ENCODE results near the gene TSPAN9. TPM values are rescaled to one million over a fixed set of nuclear protein-coding genes. Genes with fewer than 3 reads are reported as not detected.

TSPAN9 gene
- total RNA-seq, 4 donors from 2014 or later, result 23.4 to 43.3 (median 29.4) TPM

- DNase-seq (ENCODE audit: low spot score), result no peak
- ATAC-seq (ENCODE audit: low FRiP score), result peak; percentile 10
- TF ChIP-seq CTCF (IDR thresholded peaks at IDR 0.05), result no peak
Observed at GRCh38 chr12:3261782-3262359, 184.7 kb downstream of the TSPAN9 start.

GRCh38 chr12:3262470-3262869, 185.3 kb downstream of the TSPAN9 start:
- ATAC-seq (ENCODE audit: low FRiP score) (peak; percentile 82), DNase-seq (ENCODE audit: low spot score) (no peak)
- TF ChIP-seq CTCF (IDR thresholded peaks at IDR 0.05), result no peak

GRCh38 chr12:3263282-3263681, 186.1 kb downstream of the TSPAN9 start:
- no peak for TF ChIP-seq CTCF (IDR thresholded peaks at IDR 0.05)
- ATAC-seq (ENCODE audit: low FRiP score) (no peak), DNase-seq (ENCODE audit: low spot score) (no peak)

GRCh38 chr12:3263939-3264922, 187.1 kb downstream of the TSPAN9 start:
- ATAC-seq (ENCODE audit: low FRiP score) (no peak), DNase-seq (ENCODE audit: low spot score) (no peak)
- no peak for TF ChIP-seq CTCF (IDR thresholded peaks at IDR 0.05)

- TF ChIP-seq CTCF (IDR thresholded peaks at IDR 0.05), result no peak
- ATAC-seq (ENCODE audit: low FRiP score) (no peak), DNase-seq (ENCODE audit: low spot score) (no peak)
Observed at GRCh38 chr12:3265406-3265805, 188.2 kb downstream of the TSPAN9 start.

- no peak for DNase-seq (ENCODE audit: low spot score)
- ATAC-seq (ENCODE audit: low FRiP score), result no peak
- TF ChIP-seq CTCF (IDR thresholded peaks at IDR 0.05), result no peak
Observed at GRCh38 chr12:3266638-3267037, 189.5 kb downstream of the TSPAN9 start.

Data from omental fat pad (tissue), 4 donors.